HTERT RPE-1 (cell line): ENCODE data around the gene APLP2.
"Not testable (repeated sequence)": the region's sequence is repeated elsewhere in the genome, so short reads cannot be mapped to it uniquely, and the experiment has no call there.

Experiments
- in situ Hi-C: fragments of 300-500 bp; cut with MboI; formaldehyde crosslinking; loops from 4 replicates; pipeline ENCODE4 v1.14.3; 2020; ENCODE audit warnings: low sequenced_read_pairs

APLP2 gene

GRCh38 chr11:130165601-130166456 is 96.1 kb downstream of the APLP2 start:
- in situ Hi-C loops: no loop called here

DNA sequence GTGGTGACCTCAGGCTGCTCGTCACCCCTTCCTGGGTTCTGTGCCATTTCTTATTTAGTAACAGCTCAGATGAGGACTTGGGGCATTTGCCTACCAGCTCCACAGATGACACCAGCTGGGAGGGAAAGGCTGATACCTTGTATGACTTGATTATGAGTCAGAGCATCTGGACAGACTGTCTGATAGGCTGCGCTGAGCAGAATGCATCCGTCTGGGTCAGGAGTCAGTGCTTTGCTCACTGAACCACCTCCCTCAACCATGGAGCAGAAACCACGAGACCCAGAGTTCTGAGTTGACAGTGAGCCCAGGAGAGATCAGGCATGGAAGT is 96.7 kb downstream of the APLP2 start:
- in situ Hi-C loops: no loop called here

DNA sequence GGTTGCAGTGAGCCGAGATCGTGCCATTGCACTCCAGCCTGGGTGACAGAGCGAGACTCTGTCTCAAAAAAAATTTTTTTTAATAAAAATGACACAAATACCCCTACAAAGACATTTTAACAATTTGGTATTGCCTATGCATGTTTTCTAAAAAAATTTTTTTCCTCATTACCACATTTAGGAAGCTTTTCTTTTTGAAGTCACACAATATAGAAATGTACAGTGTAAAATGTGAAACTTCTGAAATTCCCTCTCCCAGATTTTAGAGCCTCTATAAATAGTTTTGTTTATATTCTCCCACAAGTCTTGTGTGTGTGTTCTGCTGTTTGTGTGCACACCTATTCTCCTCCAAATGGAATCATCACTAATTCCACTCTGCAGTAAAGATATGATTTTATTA is 97.5 kb downstream of the APLP2 start:
- in situ Hi-C loops: no loop called here

DNA sequence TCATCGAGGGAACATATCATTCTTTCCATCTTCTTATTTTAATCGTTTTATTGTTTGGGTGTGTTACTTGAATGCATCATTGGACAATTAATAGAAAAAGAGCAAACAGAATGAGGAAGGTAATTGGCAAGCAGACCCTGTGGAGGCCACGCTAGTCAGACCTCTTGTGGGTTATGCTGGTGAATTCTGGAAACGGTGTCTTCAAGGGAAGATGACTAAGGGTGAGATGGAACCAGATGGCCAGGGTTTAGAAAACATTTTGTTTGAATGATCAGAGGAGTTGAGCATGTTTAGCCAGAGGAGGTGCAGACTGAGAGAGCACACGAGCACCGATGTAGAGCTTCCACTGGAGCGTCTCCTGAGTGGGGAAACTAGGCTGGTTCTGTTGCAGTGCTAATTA is 98.4 kb downstream of the APLP2 start:
- in situ Hi-C loops: no loop called here

- in situ Hi-C loops: no loop called here
Observed at GRCh38 chr11:130170345-130170744, 100.7 kb downstream of the APLP2 start.

- in situ Hi-C loops: no loop called here
Observed at GRCh38 chr11:130171534-130171933, 101.8 kb downstream of the APLP2 start.

DNA sequence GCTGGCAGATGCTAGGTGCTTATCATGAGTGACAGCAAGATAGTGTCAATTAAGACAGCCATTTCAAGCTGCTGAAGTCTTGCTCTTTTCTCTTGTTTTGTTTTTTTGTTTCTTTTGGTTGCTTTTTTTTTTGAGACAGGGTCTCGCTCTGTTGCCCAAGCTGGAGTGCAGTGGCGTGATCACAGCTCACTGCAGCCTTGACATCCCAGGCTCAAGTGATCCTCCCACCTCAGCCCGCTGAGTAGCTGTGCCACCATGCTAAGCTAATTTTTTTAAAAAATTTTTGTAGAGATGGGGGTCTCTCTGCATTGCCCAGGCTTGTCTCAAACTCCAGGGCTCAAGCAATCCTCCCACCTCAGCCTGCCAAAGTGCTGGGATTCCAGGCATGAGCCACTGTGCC is 102.3 kb downstream of the APLP2 start:
- in situ Hi-C loops: not testable (repeated sequence)

DNA sequence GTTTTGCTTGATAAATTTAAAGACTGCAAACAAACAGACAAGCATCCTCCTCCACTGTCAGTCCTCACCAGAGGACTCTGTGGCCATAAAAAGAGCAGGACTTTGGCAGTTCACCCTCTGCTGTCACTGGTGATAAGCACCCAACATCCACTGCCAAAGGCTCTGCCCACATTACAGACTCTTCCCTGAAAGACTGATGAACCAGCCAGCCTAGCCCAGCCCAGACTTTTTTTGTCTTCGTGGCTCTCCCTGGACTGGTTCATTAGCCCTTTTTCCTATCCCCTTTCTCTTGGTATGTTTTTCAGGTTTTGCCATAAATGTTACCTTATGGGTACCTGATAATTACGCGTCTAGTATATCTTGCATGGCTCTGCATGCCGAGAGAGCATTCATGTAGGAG is 104.9 kb downstream of the APLP2 start:
- in situ Hi-C loops: no loop called here

- in situ Hi-C loops: no loop called here
Observed at GRCh38 chr11:130175898-130176297, 106.2 kb downstream of the APLP2 start.

GRCh38 chr11:130177782-130178181 is 108.1 kb downstream of the APLP2 start:
- in situ Hi-C loops: no loop called here

DNA sequence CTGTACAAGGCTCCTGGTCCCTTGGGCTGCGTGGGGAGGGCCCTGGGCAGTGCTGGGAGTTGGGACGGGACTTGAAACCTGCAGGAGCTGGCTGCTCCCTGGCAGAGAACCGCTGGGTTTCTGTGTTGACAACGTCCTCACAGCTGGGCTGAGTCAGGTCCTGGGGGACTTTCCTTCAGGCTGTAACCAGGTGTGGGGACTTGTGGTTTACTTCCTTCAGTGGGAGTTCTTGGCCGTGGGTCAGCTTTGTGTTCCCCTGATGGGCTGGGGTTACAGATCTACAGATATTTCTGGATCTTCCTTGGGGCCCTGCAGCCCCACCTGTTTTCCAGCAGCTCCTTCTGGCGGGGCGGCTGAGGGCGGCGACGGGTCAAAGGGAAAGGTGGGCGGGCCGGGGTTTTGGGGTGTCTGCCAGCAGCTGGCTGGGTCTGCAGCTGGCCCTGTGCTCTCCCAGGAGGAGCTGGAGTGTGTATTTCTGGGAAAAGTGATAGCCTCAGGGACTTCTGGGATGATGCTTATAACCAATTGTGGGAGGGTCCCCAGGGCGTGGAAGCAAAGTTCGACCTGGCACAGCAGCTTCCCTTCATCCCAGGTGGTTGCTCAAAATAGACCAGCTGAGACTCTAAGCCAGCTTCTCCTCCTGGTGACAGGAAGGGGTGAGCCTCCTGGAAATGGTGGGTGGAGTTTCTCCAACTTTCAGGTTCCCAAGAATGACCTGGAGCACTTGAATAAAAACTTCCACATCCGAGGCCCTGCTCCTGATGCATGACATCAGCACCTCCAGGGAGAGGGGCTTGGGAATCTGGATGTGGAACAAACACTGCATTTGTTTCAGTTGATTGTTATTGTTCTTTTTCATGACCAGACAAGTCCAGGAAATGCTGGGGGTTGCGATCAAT is 109.0 kb downstream of the APLP2 start:
- in situ Hi-C loops: no loop called here

DNA sequence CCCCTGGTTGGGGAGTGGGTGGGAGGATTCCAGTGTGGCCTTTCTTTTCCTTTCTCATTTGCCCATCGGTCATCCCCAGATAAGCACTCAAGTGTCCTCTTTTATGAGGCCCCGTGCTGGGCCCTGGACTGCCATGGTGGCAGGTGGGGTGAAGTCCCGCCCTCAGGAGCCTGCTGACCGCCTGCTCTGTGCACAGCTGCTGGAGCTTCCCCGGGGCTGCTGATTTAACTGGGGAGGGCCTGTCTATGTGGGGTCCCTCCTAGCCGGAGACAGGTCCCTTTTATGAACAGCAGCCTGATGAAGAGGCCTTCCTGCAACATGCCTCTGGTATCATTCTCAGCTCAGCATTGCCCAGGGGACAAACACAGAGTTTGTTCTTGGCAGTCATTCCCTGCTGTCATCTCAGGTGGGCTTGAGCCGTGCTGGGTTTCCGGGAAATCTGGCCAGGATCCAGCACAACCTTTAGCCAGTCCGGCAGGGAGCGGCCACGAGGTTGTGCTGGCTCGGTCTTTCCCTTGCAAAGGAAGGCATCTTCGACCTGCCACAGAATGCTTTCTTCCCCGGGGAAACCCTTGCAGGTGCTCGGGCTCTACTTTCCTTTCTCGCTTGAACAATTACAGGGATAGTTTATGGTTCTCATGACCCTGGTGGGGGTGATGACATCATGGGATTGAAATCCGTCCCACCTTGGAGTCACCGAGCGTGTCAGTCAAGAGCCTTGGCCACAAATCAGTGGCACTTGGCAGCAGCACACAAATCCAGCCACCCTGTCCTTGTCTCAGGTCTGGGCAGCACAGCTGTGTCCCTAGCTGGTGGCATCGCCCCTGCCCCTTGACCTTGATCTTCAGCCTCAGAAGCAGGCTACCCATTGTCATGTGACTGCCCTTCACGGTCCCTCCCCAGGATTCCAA is 110.0 kb downstream of the APLP2 start:
- in situ Hi-C loops: no loop called here

GRCh38 chr11:130180491-130180890 is 110.8 kb downstream of the APLP2 start:
- in situ Hi-C loops: no loop called here

- in situ Hi-C loops: no loop called here
Observed at GRCh38 chr11:130180896-130181294, 111.2 kb downstream of the APLP2 start.

DNA sequence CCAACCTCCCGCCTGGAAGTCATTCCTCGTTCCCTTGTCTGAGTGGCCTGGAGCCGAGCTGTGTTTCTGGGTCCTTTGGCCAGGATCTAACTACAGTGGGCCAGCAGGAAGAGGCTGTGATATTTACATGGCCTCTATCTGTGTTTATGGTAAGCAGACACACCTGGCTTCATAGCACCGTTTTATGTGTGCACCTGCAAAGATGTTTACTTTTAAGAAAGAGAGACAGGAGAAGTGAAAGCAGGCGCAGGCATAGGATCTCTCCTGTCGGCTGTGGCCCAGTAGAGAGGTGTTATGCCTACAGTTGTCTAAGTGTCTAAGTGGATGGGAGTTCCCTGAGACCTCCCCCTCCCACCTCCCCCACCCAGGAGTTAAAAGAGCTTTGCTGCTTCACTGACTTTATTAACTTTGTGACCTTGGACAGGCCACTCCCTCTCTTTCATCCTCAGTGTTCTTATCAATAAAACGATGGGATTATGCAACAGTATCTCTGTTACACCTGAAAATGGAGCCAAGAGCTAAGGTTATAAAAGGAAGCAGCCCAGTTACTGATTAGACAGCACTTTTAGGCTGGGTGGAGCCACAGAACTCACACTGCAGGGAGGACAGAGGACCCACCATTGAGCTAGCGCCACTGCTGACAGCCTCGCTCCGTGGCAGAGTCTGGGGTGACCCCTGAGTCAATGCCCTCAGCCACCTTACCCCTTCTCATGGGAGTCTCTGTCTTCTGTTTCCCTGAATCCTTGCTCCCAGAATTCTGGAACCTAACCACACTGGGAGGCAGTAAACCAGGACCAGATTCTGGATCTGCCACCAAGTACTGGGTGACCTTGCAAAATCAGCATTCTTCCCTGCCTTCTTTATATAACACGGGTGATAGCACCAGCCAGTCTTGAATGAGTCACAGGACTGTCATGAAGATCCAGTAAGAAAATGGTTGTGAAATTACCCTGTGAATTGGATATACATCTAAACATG is 111.9 kb downstream of the APLP2 start:
- in situ Hi-C loops: no loop called here

DNA sequence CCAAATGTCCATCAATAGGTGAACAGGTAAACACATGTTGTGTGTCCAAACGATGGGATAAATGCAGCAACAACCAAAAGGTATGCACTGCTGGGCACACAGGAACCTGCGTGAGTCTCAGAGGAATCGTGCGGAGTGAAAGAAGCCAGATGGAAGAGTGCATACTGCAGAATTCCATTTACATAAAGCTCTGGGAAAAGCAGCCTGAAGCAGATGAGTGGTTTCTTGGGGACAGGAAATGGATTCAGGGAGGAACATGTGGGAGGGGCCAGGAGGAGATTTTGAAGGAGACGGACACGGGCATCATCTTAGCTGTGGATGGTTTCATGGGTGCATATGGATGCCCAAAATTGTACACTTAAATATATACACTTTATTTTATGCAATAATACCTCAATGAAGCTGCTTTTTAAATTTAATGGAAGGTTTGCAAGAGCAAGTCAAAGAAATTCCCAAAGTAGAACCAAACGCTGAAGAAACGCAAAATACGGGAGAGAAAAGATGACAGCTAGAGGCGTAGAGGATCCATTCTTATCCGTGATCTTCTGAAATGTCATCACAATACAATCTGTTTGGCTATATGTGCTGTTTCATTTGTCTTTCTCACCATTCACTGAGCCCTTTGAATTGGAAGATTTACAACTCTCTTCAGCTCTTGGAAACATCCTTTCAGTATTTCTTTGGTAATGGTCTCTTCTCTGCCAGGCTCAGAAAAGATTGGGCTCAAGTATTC is 114.3 kb downstream of the APLP2 start:
- in situ Hi-C loops: no loop called here

GRCh38 chr11:130187096-130187495 is 117.4 kb downstream of the APLP2 start:
- in situ Hi-C loops: no loop called here

- in situ Hi-C loops: no loop called here
Observed at GRCh38 chr11:130188047-130188446, 118.4 kb downstream of the APLP2 start.
